ENCODE results near the gene RSPH9.

The RSPH9 gene

DNA sequence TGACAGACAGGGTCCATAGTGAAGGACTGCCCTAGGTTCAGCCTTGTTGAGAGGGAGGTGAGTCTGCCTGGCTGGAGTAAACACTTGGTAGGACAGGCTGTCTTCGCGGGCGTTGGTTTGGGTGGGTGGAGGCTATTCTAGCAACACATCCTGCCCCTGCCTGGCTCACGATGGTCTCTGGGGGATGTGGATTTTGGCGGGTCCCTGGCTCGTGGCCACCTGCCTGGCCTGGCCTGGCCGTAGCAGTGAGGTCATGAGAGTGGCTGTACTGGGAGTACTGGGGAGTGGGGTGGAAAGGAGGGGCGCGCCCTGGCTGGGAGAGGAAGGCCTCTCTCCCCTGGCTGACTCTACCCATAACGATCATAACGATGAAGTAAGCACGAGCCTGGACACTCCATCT lies 73.0 kb downstream of the RSPH9 start:
- TF ChIP-seq YY1 (IDR thresholded peaks at IDR 0.05; ENCODE audit: insufficient read depth, insufficient read length) (no peak), SUZ12 (IDR thresholded peaks at IDR 0.05; ENCODE audit: extremely low read depth, insufficient read depth, insufficient read length) (no peak), ZNF274 (IDR thresholded peaks at IDR 0.05; ENCODE audit: low read depth, low read length) (no peak)

DNA sequence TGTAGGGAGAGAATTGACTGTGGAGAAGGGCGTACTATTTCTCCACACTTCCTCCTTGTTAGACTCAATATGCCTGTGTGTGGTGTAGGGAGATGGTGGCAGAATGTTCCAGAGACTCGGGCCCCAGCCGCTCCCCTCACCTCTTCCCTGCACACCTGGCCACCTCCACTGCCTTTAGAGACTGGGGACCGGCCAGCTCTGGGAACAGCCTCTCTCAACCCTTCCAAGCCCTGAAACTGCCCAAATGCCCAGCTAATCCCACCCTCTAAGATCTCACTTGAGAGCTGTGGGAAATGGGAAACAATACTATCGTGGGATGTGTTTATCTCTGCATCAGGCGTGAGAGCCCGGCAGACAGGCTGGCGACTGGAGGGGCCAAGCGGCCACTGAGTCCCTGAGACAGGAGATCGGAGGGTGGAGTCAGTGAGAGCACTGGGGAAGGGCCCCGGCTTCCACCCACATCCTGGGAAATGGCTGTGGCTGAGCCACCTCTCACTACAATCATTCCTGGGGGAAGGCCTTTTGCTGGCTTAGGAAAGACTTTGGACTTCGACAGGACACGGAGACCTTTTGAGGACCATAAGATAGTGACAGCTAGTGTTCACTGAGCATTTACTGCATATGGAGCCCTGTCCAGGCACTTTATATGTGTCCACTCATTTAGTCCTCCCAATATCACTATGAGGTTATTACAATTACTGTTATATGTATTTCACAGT lies 73.7 kb downstream of the RSPH9 start:
- no peak overlapping the region for H3K4me3 ChIP-seq (ENCODE audit: insufficient read length, low read depth)
- no peaks in the 10 kb centered on the region for H3K27me3 ChIP-seq (ENCODE audit: insufficient read depth, insufficient read length)
- no peak overlapping the region for H3K9ac ChIP-seq (ENCODE audit: insufficient read length, low read depth)
- H3K9me3 ChIP-seq (ENCODE audit: insufficient read depth, low read length), result no peaks in the 10 kb centered on the region
- DNase-seq (ENCODE audit: low read depth, low spot score), result no peak
- H3K4me1 ChIP-seq (ENCODE audit: insufficient read depth, insufficient read length), result peaks cover 16% of the 10 kb centered on the region
- TF ChIP-seq ZNF274 (IDR thresholded peaks at IDR 0.05; ENCODE audit: low read depth, low read length), result no peak
- TF ChIP-seq YY1 (IDR thresholded peaks at IDR 0.05; ENCODE audit: insufficient read depth, insufficient read length), result no peak
- no peak for TF ChIP-seq SUZ12 (IDR thresholded peaks at IDR 0.05; ENCODE audit: extremely low read depth, insufficient read depth, insufficient read length)
- no peaks in the 10 kb centered on the region for H3K36me3 ChIP-seq (ENCODE audit: insufficient read depth, insufficient read length, low read length)

More for the DNA sequence above, 73.0 kb downstream of the RSPH9 start:
- Histone ChIP-seq H3K36me3 (ENCODE audit: insufficient read depth, insufficient read length, low read length) (no peaks in the 10 kb centered on the region), H3K4me1 (ENCODE audit: insufficient read depth, insufficient read length) (peaks cover 14% of the 10 kb centered on the region), H3K9me3 (ENCODE audit: insufficient read depth, low read length) (no peaks in the 10 kb centered on the region), H3K27me3 (ENCODE audit: insufficient read depth, insufficient read length) (no peaks in the 10 kb centered on the region), H3K9ac (ENCODE audit: insufficient read length, low read depth) (no peak overlapping the region), H3K4me3 (ENCODE audit: insufficient read length, low read depth) (no peak overlapping the region)
- DNase-seq (ENCODE audit: low read depth, low spot score), result no peak

DNA sequence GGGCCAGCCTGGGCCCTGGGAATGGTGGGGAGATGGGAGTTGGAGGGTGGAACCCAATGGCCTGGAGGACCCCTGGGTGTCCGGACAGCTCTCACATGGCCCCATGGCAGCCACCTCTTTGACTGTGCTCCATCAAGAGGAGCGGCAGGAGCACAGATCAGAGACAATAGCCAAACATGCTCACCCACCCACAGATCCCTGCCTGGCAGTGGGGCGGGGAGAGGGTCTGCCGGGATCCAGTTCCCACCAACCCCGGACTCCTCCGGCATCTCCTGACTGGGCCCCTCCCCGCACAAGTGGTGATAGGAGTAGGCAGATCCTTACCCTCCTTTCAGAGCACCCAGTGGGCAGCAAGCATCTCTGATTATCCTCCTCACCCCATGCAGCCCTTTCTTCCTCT lies 74.7 kb downstream of the RSPH9 start:
- Histone ChIP-seq H3K4me1 (ENCODE audit: insufficient read depth, insufficient read length) (peaks cover 11% of the 10 kb centered on the region), H3K36me3 (ENCODE audit: insufficient read depth, insufficient read length, low read length) (no peaks in the 10 kb centered on the region), H3K4me3 (ENCODE audit: insufficient read length, low read depth) (no peak overlapping the region), H3K27me3 (ENCODE audit: insufficient read depth, insufficient read length) (no peaks in the 10 kb centered on the region), H3K9me3 (ENCODE audit: insufficient read depth, low read length) (no peaks in the 10 kb centered on the region), H3K9ac (ENCODE audit: insufficient read length, low read depth) (no peak overlapping the region)
- TF ChIP-seq YY1 (IDR thresholded peaks at IDR 0.05; ENCODE audit: insufficient read depth, insufficient read length), result no peak
- no peak for TF ChIP-seq ZNF274 (IDR thresholded peaks at IDR 0.05; ENCODE audit: low read depth, low read length)
- no peak for TF ChIP-seq SUZ12 (IDR thresholded peaks at IDR 0.05; ENCODE audit: extremely low read depth, insufficient read depth, insufficient read length)
- no peak for DNase-seq (ENCODE audit: low read depth, low spot score)

DNA sequence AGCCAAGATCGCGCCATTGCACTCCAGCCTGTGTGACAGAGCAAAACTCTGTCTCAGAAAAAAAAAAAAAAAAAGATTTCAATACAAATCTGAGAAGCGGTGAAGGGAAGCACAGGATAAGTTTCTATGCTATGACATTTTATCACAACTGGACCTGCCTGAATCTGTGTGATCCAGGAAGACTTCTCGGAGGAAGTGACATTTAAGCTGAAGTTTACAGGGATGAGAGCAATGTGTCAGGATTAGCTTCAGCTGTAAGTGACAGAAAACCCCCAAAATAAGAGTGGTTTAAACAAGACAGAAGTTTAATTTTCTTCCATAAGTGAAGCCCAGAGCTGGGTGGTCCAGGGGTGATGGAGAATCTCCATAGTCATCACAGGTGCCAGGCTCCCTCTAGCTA lies 76.2 kb downstream of the RSPH9 start:
- Histone ChIP-seq H3K27me3 (ENCODE audit: insufficient read depth, insufficient read length) (no peaks in the 10 kb centered on the region), H3K4me3 (ENCODE audit: insufficient read length, low read depth) (no peak overlapping the region), H3K36me3 (ENCODE audit: insufficient read depth, insufficient read length, low read length) (no peaks in the 10 kb centered on the region), H3K9ac (ENCODE audit: insufficient read length, low read depth) (no peak overlapping the region), H3K9me3 (ENCODE audit: insufficient read depth, low read length) (no peaks in the 10 kb centered on the region), H3K4me1 (ENCODE audit: insufficient read depth, insufficient read length) (peaks cover 8% of the 10 kb centered on the region)
- TF ChIP-seq SUZ12 (IDR thresholded peaks at IDR 0.05; ENCODE audit: extremely low read depth, insufficient read depth, insufficient read length) (no peak), YY1 (IDR thresholded peaks at IDR 0.05; ENCODE audit: insufficient read depth, insufficient read length) (no peak), ZNF274 (IDR thresholded peaks at IDR 0.05; ENCODE audit: low read depth, low read length) (no peak)
- DNase-seq (ENCODE audit: low read depth, low spot score), result no peak
